ENCODE results near the gene SGPL1. TPM values are rescaled to one million over a fixed set of nuclear protein-coding genes. Genes with fewer than 3 reads are reported as not detected.
A peak's percentile ranks its signal among the peaks of the same experiment; 100 is the strongest.

SGPL1 gene
- total RNA-seq, 4 donors from 2014 or later: 58.0 to 120 (median 74.0) TPM

- intact Hi-C loops (cut with DNase I; ENCODE audit: low total_unique reads): no loop called here
- 81 to 93% methylated on average over 9 to 13 of the region's 13 CpGs for WGBS, 2 donors
- no peak for DNase-seq (ENCODE audit: low spot score in 2 of 2)
- no peak overlapping the region for H3K4me3 ChIP-seq (ENCODE audit: low read depth, poor library complexity, severe bottlenecking)
- TF ChIP-seq POLR2A (IDR thresholded peaks at IDR 0.05) (no peak), CTCF (IDR thresholded peaks at IDR 0.05) (no peak)
Measured at GRCh38 chr10:70901276-70901878, 85.6 kb downstream of the SGPL1 start.

GRCh38 chr10:70902661-70903261 is 87.0 kb downstream of the SGPL1 start:
- TF ChIP-seq CTCF (IDR thresholded peaks at IDR 0.05): no peak
- no peak for TF ChIP-seq POLR2A (IDR thresholded peaks at IDR 0.05)
- intact Hi-C loops (cut with DNase I; ENCODE audit: low total_unique reads): no loop called here
- DNase-seq (ENCODE audit: low spot score in 2 of 2): no peak
- H3K4me3 ChIP-seq (ENCODE audit: low read depth, poor library complexity, severe bottlenecking): no peak overlapping the region
- 68 to 79% methylated on average over 5 of the region's 5 CpGs for WGBS, 2 donors

GRCh38 chr10:70903262-70903921 is 87.6 kb downstream of the SGPL1 start:
- peak in 1 of 2 donors; percentile 36 for DNase-seq (ENCODE audit: low spot score in 2 of 2)
- H3K4me3 ChIP-seq (ENCODE audit: low read depth, poor library complexity, severe bottlenecking): no peak overlapping the region
- intact Hi-C loops (cut with DNase I; ENCODE audit: low total_unique reads): no loop called here
- peak in 1 of 3 donors; percentile 39 for TF ChIP-seq CTCF (IDR thresholded peaks at IDR 0.05)
- TF ChIP-seq POLR2A (IDR thresholded peaks at IDR 0.05): no peak
- 55% methylated on average over 14 of the region's 14 CpGs for WGBS, 2 donors

GRCh38 chr10:70905071-70906021 is 89.6 kb downstream of the SGPL1 start:
- TF ChIP-seq CTCF (IDR thresholded peaks at IDR 0.05) (no peak), POLR2A (IDR thresholded peaks at IDR 0.05) (no peak)
- H3K4me3 ChIP-seq (ENCODE audit: low read depth, poor library complexity, severe bottlenecking): no peak overlapping the region
- WGBS, 2 donors: 79 to 84% methylated on average over 25 to 27 of the region's 27 CpGs
- intact Hi-C loops (cut with DNase I; ENCODE audit: low total_unique reads): no loop called here
- DNase-seq (ENCODE audit: low spot score in 2 of 2): no peak

- no peak for TF ChIP-seq POLR2A (IDR thresholded peaks at IDR 0.05)
- TF ChIP-seq CTCF (IDR thresholded peaks at IDR 0.05): no peak
- no peak overlapping the region for H3K4me3 ChIP-seq (ENCODE audit: low read depth, poor library complexity, severe bottlenecking)
- intact Hi-C loops (cut with DNase I; ENCODE audit: low total_unique reads): no loop called here
- WGBS, 2 donors: 77 to 81% methylated on average over 5 of the region's 5 CpGs
- no peak for DNase-seq (ENCODE audit: low spot score in 2 of 2)
Measured at GRCh38 chr10:70906031-70906783, 90.5 kb downstream of the SGPL1 start.
